ENCODE measurements around the gene HLA-E. TPM values are rescaled to one million over a fixed set of nuclear protein-coding genes. Genes with fewer than 3 reads are reported as not detected.
A peak's percentile ranks its signal among the peaks of the same experiment; 100 is the strongest.

Gene HLA-E
- total RNA-seq, 1 donor from 2014 or later = 115 TPM

DNA sequence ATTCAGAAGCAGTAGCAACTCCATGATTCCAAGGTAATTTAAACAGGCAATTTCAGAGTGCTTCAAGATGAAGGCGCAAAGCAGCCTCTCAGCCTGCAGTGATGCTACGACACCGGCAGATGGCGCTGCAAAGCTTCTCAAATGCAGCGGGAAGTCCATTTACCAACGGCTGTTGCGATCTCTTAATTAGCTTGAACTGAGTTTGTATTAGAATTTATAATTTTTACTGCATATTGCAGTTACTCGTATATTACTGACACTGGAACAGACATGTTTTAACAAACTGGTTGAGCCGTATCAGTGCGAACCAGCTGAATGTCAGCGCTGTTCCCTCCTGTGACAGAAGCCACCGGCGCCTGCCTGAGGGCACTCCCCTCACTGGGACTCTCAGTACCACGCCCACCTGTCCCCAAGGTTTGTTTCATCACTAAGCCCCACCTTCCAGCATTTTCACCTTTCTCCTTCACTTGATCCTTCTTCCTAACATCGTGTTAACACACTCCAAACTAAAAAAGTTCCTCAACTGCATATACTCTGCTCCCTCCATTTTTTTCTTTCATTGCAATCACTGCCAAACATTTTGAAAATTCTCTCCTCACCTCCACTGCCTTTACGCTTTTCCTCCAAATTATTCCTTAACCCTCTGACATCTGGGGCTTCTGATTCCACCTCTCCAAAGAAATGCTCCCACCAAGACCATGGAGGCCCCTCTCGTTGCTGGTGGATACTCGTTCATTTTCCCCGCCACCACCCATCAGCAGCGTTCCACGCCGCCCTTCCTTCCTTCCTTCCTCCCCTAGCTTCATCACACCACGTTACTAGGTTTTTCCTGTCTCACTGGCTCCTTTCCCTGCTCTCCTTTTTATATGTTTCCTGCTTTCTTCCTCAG is 52.5 kb downstream of the HLA-E start:
- peak; percentile 73 for DNase-seq

DNA sequence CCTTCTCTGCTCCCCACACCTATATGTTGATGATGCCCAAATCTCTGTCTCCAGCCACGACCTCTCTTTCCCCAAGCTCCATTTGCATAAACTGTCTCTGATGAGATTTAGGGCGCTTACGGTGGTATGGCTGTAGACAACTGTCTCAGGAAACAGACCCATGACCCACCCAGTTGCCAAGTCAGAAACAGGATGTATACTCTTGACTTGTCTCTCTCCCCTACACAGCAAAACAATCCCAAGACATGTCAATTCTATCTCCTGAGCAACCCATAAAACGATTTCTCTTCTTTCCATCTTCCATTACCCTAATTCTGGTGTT is 53.1 kb downstream of the HLA-E start:
- no peak for DNase-seq

DNA sequence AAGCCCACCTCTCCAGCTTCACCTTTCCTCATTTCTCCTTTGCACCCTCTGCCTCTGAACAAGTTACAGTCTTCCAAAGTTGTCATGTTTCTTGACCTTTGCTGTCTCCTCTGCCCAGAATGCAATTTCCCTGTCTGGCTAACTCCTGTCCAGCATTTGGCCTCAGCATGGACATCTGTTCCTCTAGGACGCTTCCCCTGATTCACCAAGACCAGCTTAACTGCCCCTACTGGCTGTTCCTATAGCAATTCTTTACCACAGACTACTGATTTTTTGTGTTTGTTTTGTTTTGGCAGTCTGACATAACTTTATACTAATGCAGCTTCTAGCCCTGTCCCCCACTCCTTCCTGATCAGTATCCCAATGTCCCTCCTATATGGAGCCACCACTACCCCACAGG is 53.6 kb downstream of the HLA-E start:
- no peak for DNase-seq

Other genes starting within 250 kb of the HLA-E start
- 5.5 TPM for gene TRIM39, start 162.6 kb upstream of the HLA-E start, total RNA-seq
- gene RPP21, start 144.4 kb upstream of the HLA-E start, total RNA-seq = 14.0 TPM
- gene GNL1, start 67.0 kb downstream of the HLA-E start, total RNA-seq = 35.8 TPM
- 6.6 TPM for gene PRR3, start 67.8 kb downstream of the HLA-E start, total RNA-seq
- gene ABCF1, start 81.9 kb downstream of the HLA-E start, total RNA-seq = 27.4 TPM
- 15.2 TPM for gene PPP1R10, start 127.7 kb downstream of the HLA-E start, total RNA-seq
- gene MRPS18B, start 128.3 kb downstream of the HLA-E start, total RNA-seq = 41.3 TPM
- gene ATAT1, start 137.4 kb downstream of the HLA-E start, total RNA-seq = 7.8 TPM
- gene C6orf136, start 157.6 kb downstream of the HLA-E start, total RNA-seq = 5.2 TPM
- gene DHX16, start 183.5 kb downstream of the HLA-E start, total RNA-seq = 17.9 TPM
- 22.2 TPM for gene PPP1R18, start 197.1 kb downstream of the HLA-E start, total RNA-seq
- 3.6 TPM for gene NRM, start 201.5 kb downstream of the HLA-E start, total RNA-seq
- gene MDC1, start 227.8 kb downstream of the HLA-E start, total RNA-seq = 9.3 TPM
- 296 TPM for gene TUBB, start 230.8 kb downstream of the HLA-E start, total RNA-seq